ENCODE measurements around the gene TPD52L2.

- TF ChIP-seq CTCF (IDR thresholded peaks at IDR 0.05 in 4 of 5, conservative IDR thresholded peaks at IDR 0.05 in 1 of 5) (no peak), POLR2A (IDR thresholded peaks at IDR 0.05) (no peak)
Observed at GRCh38 chr20:63855363-63856097, 9.5 kb upstream of the TPD52L2 start.

Measured in gastrocnemius medialis (tissue), 4 donors.